Uterus (tissue), 4 donors: ENCODE measurements around the gene HMOX2. TPM values are rescaled to one million over a fixed set of nuclear protein-coding genes. Genes with fewer than 3 reads are reported as not detected.

Source experiments
- DNase-seq, 2 donors: peaks; one replicate each; pipeline ENCODE4 v3.0.0-alpha.2; 2019 to 2020
- H3K27ac ChIP-seq, 2 donors: fragments of 200-600 bp; sonication (generic); 1 replicate in 1 of 2; 2 replicates in 1 of 2; pipeline ENCODE4 v1.5.1; 2016 to 2018
- H3K27me3 ChIP-seq, 2 donors: fragments of 200-600 bp; sonication (generic); one replicate each; pipeline ENCODE4 v1.5.1; 2018 to 2019; ENCODE audit warnings: control low read depth in 1 of 2
- H3K36me3 ChIP-seq, 2 donors: fragments of 200-600 bp; sonication (generic); one replicate each; pipeline ENCODE4 v1.5.1; 2019; ENCODE audit warnings: control low read depth in 1 of 2
- H3K4me1 ChIP-seq, 2 donors: fragments of 200-600 bp; sonication (generic); one replicate each; pipeline ENCODE4 v1.5.1; 2018 to 2019; ENCODE audit warnings: control low read depth in 1 of 2
- H3K4me3 ChIP-seq, 2 donors: fragments of 200-600 bp; sonication (generic); 1 replicate in 1 of 2; 2 replicates in 1 of 2; pipeline ENCODE4 v1.5.1; 2018 to 2019; ENCODE audit warnings: mild to moderate bottlenecking in 1 of 2
- H3K9me3 ChIP-seq, 2 donors: fragments of 200-600 bp; sonication (generic); one replicate each; pipeline ENCODE4 v1.5.1; 2019; ENCODE audit warnings: control low read depth in 1 of 2
- POLR2A ChIP-seq, 2 donors: fragments of 450-650 bp; IDR thresholded peaks; one replicate each; pipeline ENCODE4 v1.6.1; 2016; ENCODE audit warnings: antibody characterized with exemption in 2 of 2, mild to moderate bottlenecking in 1 of 2, moderate library complexity in 1 of 2
- intact Hi-C: fragments of 100-400 bp; cut with DNase I; formaldehyde crosslinking; loops from one replicate; pipeline ENCODE4 v1.15.1; 2023; ENCODE audit warnings: low total_unique reads
- total RNA-seq, 4 donors: library from RNA; depleted of rRNA in 3 of 4; stranded (reverse); fragments of >200 nt in 3 of 4; gene quantifications; one replicate each; pipeline versions ENCODE4 v1.1.0 to v1.2.4, GENCODE V29; 2014 to 2023
- TF ChIP-seq, protein P1 (sequence below), 4 experiments: fragments of 200-600 bp in 2 of 4; fragments of 450-650 bp in 2 of 4; sonication (generic) in 2 of 4; IDR thresholded peaks; one replicate each; pipeline ENCODE4 v1.5.1; 2016 to 2019; ENCODE audit warnings: antibody characterized with exemption in 4 of 4, mild to moderate bottlenecking in 2 of 4, moderate library complexity in 1 of 4
- donor health status: DM: yes; HTN: yes; CAD: no.

HMOX2 gene
- total RNA-seq, 4 donors from 2014 or later = 13.2 to 43.1 (median 34.1) TPM

DNA sequence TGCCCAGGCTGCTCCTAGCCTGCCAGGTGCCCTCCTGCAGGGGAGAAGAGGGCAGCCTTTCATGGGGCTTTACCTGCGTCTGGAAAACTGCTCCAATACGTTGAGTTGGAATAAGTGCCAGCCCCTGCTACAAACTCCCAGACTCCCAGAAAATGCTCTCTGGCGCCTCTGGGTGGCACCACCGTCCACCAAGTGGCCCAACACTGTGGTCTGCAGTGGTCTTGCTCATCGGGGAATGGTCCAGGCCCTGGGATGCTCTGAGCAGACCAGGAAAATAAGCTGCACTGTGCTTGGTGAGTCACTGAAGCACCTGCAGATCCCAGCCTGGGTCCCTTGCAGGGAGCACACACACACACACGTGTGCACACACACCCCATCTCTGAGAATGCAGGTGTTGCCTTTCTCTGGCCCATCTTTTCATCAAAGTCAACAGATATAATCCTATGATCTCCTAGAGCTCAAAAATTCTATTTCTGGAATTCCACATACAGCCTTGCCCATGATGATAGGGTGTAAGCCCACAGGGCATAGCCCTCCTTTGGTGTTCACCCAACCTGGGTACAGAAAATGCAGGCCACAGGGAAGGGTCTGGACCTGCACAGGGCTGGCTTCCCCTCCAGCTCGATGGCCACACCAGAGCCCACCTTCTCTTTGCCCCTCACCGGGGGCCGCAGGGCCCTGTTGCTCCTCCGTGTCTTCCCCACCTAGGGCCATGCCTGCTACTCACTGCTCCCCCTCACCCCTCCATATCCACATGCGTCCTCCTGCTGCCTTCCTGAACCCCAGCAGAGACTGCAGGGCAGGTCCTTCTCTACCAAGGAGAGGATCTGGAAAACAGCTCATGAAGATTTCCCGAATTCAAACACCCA, 41.8 kb downstream of the HMOX2 start:
- Histone ChIP-seq H3K4me1 (peaks cover 0 to 6% of the 10 kb centered on the region in 2 donors), H3K27me3 (no peaks in the 10 kb centered on the region), H3K27ac (no peak overlapping the region), H3K4me3 (no peak overlapping the region), H3K36me3 (no peaks in the 10 kb centered on the region), H3K9me3 (no peaks in the 10 kb centered on the region)
- intact Hi-C loops = no loop called here
- TF ChIP-seq, protein P1, sequence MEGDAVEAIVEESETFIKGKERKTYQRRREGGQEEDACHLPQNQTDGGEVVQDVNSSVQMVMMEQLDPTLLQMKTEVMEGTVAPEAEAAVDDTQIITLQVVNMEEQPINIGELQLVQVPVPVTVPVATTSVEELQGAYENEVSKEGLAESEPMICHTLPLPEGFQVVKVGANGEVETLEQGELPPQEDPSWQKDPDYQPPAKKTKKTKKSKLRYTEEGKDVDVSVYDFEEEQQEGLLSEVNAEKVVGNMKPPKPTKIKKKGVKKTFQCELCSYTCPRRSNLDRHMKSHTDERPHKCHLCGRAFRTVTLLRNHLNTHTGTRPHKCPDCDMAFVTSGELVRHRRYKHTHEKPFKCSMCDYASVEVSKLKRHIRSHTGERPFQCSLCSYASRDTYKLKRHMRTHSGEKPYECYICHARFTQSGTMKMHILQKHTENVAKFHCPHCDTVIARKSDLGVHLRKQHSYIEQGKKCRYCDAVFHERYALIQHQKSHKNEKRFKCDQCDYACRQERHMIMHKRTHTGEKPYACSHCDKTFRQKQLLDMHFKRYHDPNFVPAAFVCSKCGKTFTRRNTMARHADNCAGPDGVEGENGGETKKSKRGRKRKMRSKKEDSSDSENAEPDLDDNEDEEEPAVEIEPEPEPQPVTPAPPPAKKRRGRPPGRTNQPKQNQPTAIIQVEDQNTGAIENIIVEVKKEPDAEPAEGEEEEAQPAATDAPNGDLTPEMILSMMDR (IDR thresholded peaks at IDR 0.05) = peak in 3 of 4 experiments; percentile 29 to 49 (median 49)
- TF ChIP-seq POLR2A (IDR thresholded peaks at IDR 0.05) = no peak
- no peak for DNase-seq

DNA sequence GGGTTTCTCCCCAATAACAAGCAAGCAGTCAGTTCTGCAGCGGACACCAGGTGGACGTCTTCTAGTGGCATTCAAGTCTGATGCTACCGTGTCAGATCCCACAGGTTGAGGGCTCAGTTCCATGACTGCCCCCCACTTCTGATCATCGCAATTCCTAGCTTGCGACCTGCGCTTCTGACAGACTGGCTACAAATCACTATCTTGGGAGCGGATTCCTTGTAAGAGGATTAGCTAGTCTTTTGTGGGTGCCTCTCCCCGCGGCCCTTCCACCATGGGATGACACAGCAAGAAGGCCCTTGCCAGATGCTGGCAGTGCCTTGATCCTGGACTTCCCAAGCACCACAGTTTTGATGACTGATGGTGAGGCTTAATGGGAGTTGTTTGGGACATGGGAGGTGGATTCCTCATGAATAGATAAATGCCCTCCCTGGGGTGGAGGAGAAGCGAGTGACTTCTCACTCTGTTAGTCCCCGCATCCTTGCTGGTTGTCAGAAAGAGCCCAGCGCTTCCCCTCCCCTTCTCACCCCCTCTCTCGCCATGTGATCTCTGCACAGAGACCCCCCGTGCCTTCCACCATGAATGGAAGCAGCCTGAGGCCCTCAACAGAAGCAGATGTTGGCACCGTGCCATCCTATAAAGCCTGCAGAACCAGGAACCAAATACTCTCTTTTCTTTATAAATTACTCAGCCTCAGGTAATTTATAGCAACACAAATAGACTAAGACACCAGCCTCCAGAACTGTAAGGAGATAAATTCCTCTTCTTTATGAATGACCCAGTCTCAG, 43.3 kb downstream of the HMOX2 start:
- intact Hi-C loops = no loop called here
- Histone ChIP-seq H3K4me3 (no peak overlapping the region), H3K27me3 (no peaks in the 10 kb centered on the region), H3K27ac (no peak overlapping the region), H3K4me1 (peaks cover 0 to 6% of the 10 kb centered on the region in 2 donors), H3K9me3 (no peaks in the 10 kb centered on the region), H3K36me3 (no peaks in the 10 kb centered on the region)
- DNase-seq = no peak
- no peak for TF ChIP-seq POLR2A (IDR thresholded peaks at IDR 0.05)
- TF ChIP-seq, protein P1 (IDR thresholded peaks at IDR 0.05) = no peak

DNA sequence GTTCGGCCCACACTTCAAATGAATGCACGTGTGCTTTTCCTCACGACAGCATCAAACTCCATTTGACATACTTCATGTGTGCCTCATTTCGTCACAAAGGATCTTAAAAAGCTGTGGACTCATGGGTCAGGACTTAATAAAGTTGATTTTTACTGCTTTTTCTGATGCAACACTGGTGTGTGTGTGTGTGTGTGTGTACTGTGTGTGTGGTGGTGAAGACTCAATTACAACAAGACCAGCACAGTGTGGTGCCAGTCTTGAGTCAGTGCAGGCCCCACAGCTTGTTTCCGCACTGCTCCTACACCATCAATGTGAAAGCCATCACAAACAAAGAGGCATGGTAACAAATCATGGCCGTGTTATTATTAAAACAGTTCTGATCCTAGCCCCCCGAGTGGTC, 44.7 kb downstream of the HMOX2 start:
- Histone ChIP-seq H3K27me3 (no peaks in the 10 kb centered on the region), H3K9me3 (no peaks in the 10 kb centered on the region), H3K36me3 (no peaks in the 10 kb centered on the region), H3K27ac (no peak overlapping the region), H3K4me1 (peaks cover 0 to 6% of the 10 kb centered on the region in 2 donors), H3K4me3 (no peak overlapping the region)
- TF ChIP-seq, protein P1 (IDR thresholded peaks at IDR 0.05) = no peak
- no peak for TF ChIP-seq POLR2A (IDR thresholded peaks at IDR 0.05)
- DNase-seq = no peak
- intact Hi-C loops = no loop called here

DNA sequence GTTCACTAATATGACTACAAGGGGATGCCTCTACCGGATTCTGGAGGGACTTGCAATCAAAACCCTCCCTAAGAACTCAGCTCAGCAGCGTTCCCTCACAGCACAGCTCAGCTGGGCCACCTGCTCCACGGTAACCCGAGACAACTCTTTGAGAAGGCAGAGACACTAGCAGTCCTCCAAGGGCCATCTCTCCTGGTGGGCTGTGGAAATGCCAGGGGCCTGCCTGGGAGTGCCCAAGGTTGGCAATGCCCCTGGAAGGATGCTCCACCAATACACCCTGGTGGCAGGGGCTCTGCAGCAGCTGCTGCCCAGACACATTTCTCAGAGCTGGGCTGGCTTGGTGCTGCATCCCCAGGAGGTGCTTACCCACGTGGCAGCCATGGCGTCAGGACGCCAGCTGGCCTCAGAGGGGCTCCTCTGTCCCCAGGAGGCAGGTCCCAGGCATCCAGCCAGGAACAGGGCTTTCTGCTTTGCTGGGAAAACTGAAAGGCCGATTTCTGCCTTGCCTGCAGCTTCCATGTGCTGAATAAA, 45.9 kb downstream of the HMOX2 start:
- H3K27ac ChIP-seq = no peak overlapping the region
- H3K36me3 ChIP-seq = no peaks in the 10 kb centered on the region
- intact Hi-C loops = no loop called here
- H3K4me1 ChIP-seq = peaks cover 0 to 6% of the 10 kb centered on the region in 2 donors
- TF ChIP-seq, protein P1 (IDR thresholded peaks at IDR 0.05) = no peak
- no peak for TF ChIP-seq POLR2A (IDR thresholded peaks at IDR 0.05)
- no peaks in the 10 kb centered on the region for H3K27me3 ChIP-seq
- no peaks in the 10 kb centered on the region for H3K9me3 ChIP-seq
- no peak for DNase-seq
- no peak overlapping the region for H3K4me3 ChIP-seq
